B cell (primary cell): ENCODE results near the gene ZNF775. TPM values are rescaled to one million over a fixed set of nuclear protein-coding genes. Genes with fewer than 3 reads are reported as not detected.
A peak's percentile ranks its signal among the peaks of the same experiment; 100 is the strongest.

ENCODE experiments used
- ATAC-seq: fragments of 200-7000 bp; cut with Tn5 transposase; one replicate; pipeline ENCODE4 v1.10.0; 2021; ENCODE audit warnings: low read depth, mild to moderate bottlenecking, moderate number of reproducible peaks, moderate library complexity
- CTCF ChIA-PET: fragments of 350-600 bp; sonication (Branson Sonifier 250); formaldehyde crosslinking; loops from one replicate; lab custom pipeline; 2021; ENCODE audit warnings: antibody characterized with exemption, inconsistent platforms; lab: Charles Lee
- POLR2A ChIA-PET: fragments of 350-600 bp; sonication (Branson Sonifier 250); formaldehyde crosslinking; loops from one replicate; lab custom pipeline; 2021; ENCODE audit warnings: antibody characterized with exemption; lab: Charles Lee
- DNase-seq: peaks from one replicate; pipeline ENCODE4 v3.0.0; 2013
- H2AFZ ChIP-seq: 2 replicates; pipeline ENCODE4 v1.6.1; 2012; ENCODE audit warnings: mild to moderate bottlenecking, low read depth, low read length; ENCODE audit not compliant: insufficient read depth, poor library complexity, severe bottlenecking
- H3K27ac ChIP-seq, 2 donors: 1 replicate in 1 of 2; 2 replicates in 1 of 2; pipeline ENCODE4 v1.5.1; 2012 to 2013; ENCODE audit warnings: low read length in 2 of 2, mild to moderate bottlenecking in 2 of 2, moderate library complexity in 1 of 2
- H3K27me3 ChIP-seq, 4 experiments: fragments of 200-600 bp in 1 of 4; sonication (generic) in 1 of 4; replicated peaks in 1 of 4; 1 replicate in 2 of 4; 2 replicates in 2 of 4; pipeline versions ENCODE4 v1.6.1 to v1.7.0; 2013 to 2016; ENCODE audit warnings: low read length in 3 of 4, mild to moderate bottlenecking in 2 of 4, mixed read lengths in 1 of 4, moderate library complexity in 1 of 4; ENCODE audit not compliant: insufficient read depth in 4 of 4, control insufficient read depth in 3 of 4; ENCODE audit errors: control extremely low read depth in 1 of 4
- H3K36me3 ChIP-seq, 2 experiments: replicated peaks in 1 of 2; 1 replicate in 1 of 2; 2 replicates in 1 of 2; pipeline versions ENCODE4 v1.6.1 to v1.7.1; 2013; ENCODE audit warnings: low read length in 1 of 2; ENCODE audit not compliant: insufficient read depth in 2 of 2, control insufficient read depth in 1 of 2; ENCODE audit errors: control extremely low read depth in 1 of 2, extremely low read depth in 1 of 2
- H3K4me1 ChIP-seq, 2 donors: fragments of 200-600 bp in 1 of 2; sonication (generic) in 1 of 2; 1 replicate in 1 of 2; 2 replicates in 1 of 2; pipeline versions ENCODE4 v1.5.1 to v1.6.1; 2013 to 2017; ENCODE audit warnings: low read length in 2 of 2; ENCODE audit not compliant: control insufficient read depth in 2 of 2, insufficient read depth in 2 of 2
- H3K4me2 ChIP-seq: replicated peaks from 2 replicates; pipeline ENCODE3; 2012; ENCODE audit warnings: mild to moderate bottlenecking, low read depth, low read length; ENCODE audit not compliant: poor library complexity, severe bottlenecking
- H3K4me3 ChIP-seq, 5 experiments: fragments of 200-600 bp in 1 of 5; sonication (generic) in 1 of 5; 1 replicate in 3 of 5; 2 replicates in 2 of 5; pipeline versions ENCODE4 v1.5.1 to v1.7.0; 2011 to 2016; ENCODE audit warnings: low read length in 4 of 5, mild to moderate bottlenecking in 4 of 5, low read depth in 2 of 5, control low read depth in 1 of 5, moderate library complexity in 1 of 5; ENCODE audit not compliant: insufficient read depth in 1 of 5; ENCODE audit errors: control extremely low read depth in 1 of 5, extremely low read depth in 1 of 5
- H3K79me2 ChIP-seq: fragments of 200-600 bp; sonication (generic); one replicate; pipeline ENCODE4 v1.6.0; 2016; ENCODE audit warnings: low read length; ENCODE audit not compliant: control insufficient read depth, insufficient read depth
- H3K9ac ChIP-seq: fragments of 200-600 bp; sonication (generic); 2 replicates; pipeline ENCODE4 v1.6.1; 2017; ENCODE audit warnings: mild to moderate bottlenecking, low read length, moderate library complexity
- H3K9me3 ChIP-seq, 3 donors: one replicate each; pipeline versions ENCODE4 v1.6.1 to v1.7.1; 2013; ENCODE audit warnings: low read length in 2 of 3; ENCODE audit not compliant: control insufficient read depth in 2 of 3, insufficient read depth in 1 of 3; ENCODE audit errors: control extremely low read depth in 1 of 3
- H4K20me1 ChIP-seq: 2 replicates; pipeline ENCODE4 v1.6.0; 2012; ENCODE audit warnings: mild to moderate bottlenecking, low read length; ENCODE audit not compliant: insufficient read depth, control insufficient read depth, poor library complexity, severe bottlenecking
- H3K27ac Mint-ChIP-seq: one replicate; pipeline ENCODE4 v1.8.0; 2021; ENCODE audit warnings: mixed read lengths
- H3K27me3 Mint-ChIP-seq: one replicate; pipeline ENCODE4 v1.8.0; 2021; ENCODE audit warnings: mixed read lengths
- H3K4me1 Mint-ChIP-seq: one replicate; pipeline ENCODE4 v1.8.0; 2021; ENCODE audit warnings: mixed read lengths
- H3K4me3 Mint-ChIP-seq: one replicate; pipeline ENCODE4 v1.8.0; 2021; ENCODE audit warnings: mixed read lengths
- H3K9me3 Mint-ChIP-seq: one replicate; pipeline ENCODE4 v1.8.0; 2022; ENCODE audit warnings: mixed read lengths; ENCODE audit not compliant: insufficient read depth
- EZH2 ChIP-seq: IDR thresholded peaks from 2 replicates; pipeline ENCODE4 v1.6.1; 2012; ENCODE audit warnings: borderline replicate concordance, low read depth, mild to moderate bottlenecking, moderate library complexity, low read length; ENCODE audit not compliant: insufficient read depth, poor library complexity, severe bottlenecking
- WGBS: methylation state at CpG from one replicate; pipeline ENCODE4 v1.1.5; 2013; ENCODE audit warnings: missing lambda C conversion rate; ENCODE audit not compliant: insufficient coverage; 5-methylcytosine and 5-hydroxymethylcytosine counted together
- intact Hi-C: fragments of 100-400 bp; cut with micrococcal nuclease; formaldehyde crosslinking; loops from one replicate; pipeline ENCODE4 v1.10.0; 2022
- polyA plus RNA-seq: library from polyadenylated mRNA; depleted of rRNA; stranded (reverse); fragments of >200 nt; gene quantifications from 2 replicates; pipeline ENCODE4 v1.2.3, GENCODE V29; 2012
- total RNA-seq, 2 donors: library from RNA; stranded (reverse); fragments of 120-200 nt in 1 of 2; gene quantifications; 1 replicate in 1 of 2; 2 replicates in 1 of 2; pipeline versions ENCODE4 v1.2.3 to v1.2.4, GENCODE V29; 2013 to 2022
- TF ChIP-seq, protein P1 (sequence below): fragments of 200-600 bp; IDR thresholded peaks from one replicate; pipeline ENCODE4 v1.8.0; 2022; ENCODE audit warnings: antibody characterized with exemption, mild to moderate bottlenecking

The ZNF775 gene
- total and polyA plus RNA-seq, 2 donors (not counting 1 experiment from before 2014, with no cell fraction given), result 4.2 to 12.1 TPM

- no peaks in the 10 kb centered on the region for H3K9me3 Mint-ChIP-seq
- WGBS, result 82% methylated on average over 15 of the region's 15 CpGs
- no peak overlapping the region for H3K4me2 ChIP-seq
These were observed 21.8 kb downstream of the ZNF775 start for GRCh38 chr7:150400788-150401423.

GRCh38 chr7:150401424-150401790 is 22.3 kb downstream of the ZNF775 start:
- peaks cover 13% of the 10 kb centered on the region for H3K79me2 ChIP-seq
- ATAC-seq (no peak), DNase-seq (no peak)
- H3K4me3 ChIP-seq, result no peak overlapping the region
- ChIA-PET CTCF (interaction anchor here (1.5 kb wide), 2 partner anchors 20 to 45 kb away, joined by 5 read pairs; no protein-coding TSS in a partner anchor), POLR2A (interaction anchor here (1.1 kb wide), 1 partner anchor 28 kb away, joined by 3 read pairs; no protein-coding TSS in a partner anchor)
- H4K20me1 ChIP-seq, result no peaks in the 10 kb centered on the region
- intact Hi-C loops, result loop anchor here (10.0 kb wide), 1 partner anchor 977 kb away; no protein-coding TSS in a partner anchor
- no peaks in the 10 kb centered on the region for H3K27me3 Mint-ChIP-seq
- H3K4me1 ChIP-seq, result peaks cover 18 to 28% of the 10 kb centered on the region in 2 donors
- peak overlapping the region; percentile 27 for H3K27ac Mint-ChIP-seq
- H3K4me1 Mint-ChIP-seq, result peaks cover 40% of the 10 kb centered on the region
- no peak overlapping the region for H3K27ac ChIP-seq
- no peak overlapping the region for H3K9ac ChIP-seq
- no peak overlapping the region for H3K4me3 Mint-ChIP-seq
- H3K36me3 ChIP-seq, result peaks cover 0 to 6% of the 10 kb centered on the region in 2 experiments
- 100% methylated on average over 1 of the region's 1 CpG for WGBS
- no peak overlapping the region for H2AFZ ChIP-seq
- H3K9me3 Mint-ChIP-seq, result no peaks in the 10 kb centered on the region
- no peaks in the 10 kb centered on the region for H3K27me3 ChIP-seq
- no peaks in the 10 kb centered on the region for H3K9me3 ChIP-seq
- no peak overlapping the region for H3K4me2 ChIP-seq
- TF ChIP-seq, protein P1, sequence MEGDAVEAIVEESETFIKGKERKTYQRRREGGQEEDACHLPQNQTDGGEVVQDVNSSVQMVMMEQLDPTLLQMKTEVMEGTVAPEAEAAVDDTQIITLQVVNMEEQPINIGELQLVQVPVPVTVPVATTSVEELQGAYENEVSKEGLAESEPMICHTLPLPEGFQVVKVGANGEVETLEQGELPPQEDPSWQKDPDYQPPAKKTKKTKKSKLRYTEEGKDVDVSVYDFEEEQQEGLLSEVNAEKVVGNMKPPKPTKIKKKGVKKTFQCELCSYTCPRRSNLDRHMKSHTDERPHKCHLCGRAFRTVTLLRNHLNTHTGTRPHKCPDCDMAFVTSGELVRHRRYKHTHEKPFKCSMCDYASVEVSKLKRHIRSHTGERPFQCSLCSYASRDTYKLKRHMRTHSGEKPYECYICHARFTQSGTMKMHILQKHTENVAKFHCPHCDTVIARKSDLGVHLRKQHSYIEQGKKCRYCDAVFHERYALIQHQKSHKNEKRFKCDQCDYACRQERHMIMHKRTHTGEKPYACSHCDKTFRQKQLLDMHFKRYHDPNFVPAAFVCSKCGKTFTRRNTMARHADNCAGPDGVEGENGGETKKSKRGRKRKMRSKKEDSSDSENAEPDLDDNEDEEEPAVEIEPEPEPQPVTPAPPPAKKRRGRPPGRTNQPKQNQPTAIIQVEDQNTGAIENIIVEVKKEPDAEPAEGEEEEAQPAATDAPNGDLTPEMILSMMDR, result no peak
- no peak for TF ChIP-seq EZH2

More at GRCh38 chr7:150400788-150401423, 21.8 kb downstream of the ZNF775 start:
- intact Hi-C loops, result loop anchor here (10.0 kb wide), 1 partner anchor 976 kb away; no protein-coding TSS in a partner anchor
- H4K20me1 ChIP-seq, result no peaks in the 10 kb centered on the region
- H3K9me3 ChIP-seq, result no peaks in the 10 kb centered on the region
- H3K4me1 ChIP-seq, result peaks cover 14 to 23% of the 10 kb centered on the region in 2 donors
- ATAC-seq (no peak), DNase-seq (no peak)
- peaks cover 0 to 7% of the 10 kb centered on the region in 2 experiments for H3K36me3 ChIP-seq
- ChIA-PET CTCF (interaction anchor here (1.5 kb wide), 2 partner anchors 21 to 45 kb away, joined by 5 read pairs; no protein-coding TSS in a partner anchor), POLR2A (interaction anchor here (0.6 to 1.1 kb wide), 2 partner anchors 15 to 27 kb away, joined by 3 read pairs; no protein-coding TSS in a partner anchor)
- Mint-ChIP-seq H3K4me1 (peaks cover 35% of the 10 kb centered on the region), H3K27me3 (no peaks in the 10 kb centered on the region), H3K27ac (peak overlapping the region; percentile 27), H3K4me3 (no peak overlapping the region)
- H3K9ac ChIP-seq, result no peak overlapping the region
- no peak overlapping the region for H3K4me3 ChIP-seq
- no peak for TF ChIP-seq EZH2
- TF ChIP-seq, protein P1, result no peak
- H2AFZ ChIP-seq, result no peak overlapping the region
- H3K79me2 ChIP-seq, result peaks cover 16% of the 10 kb centered on the region
- H3K27ac ChIP-seq, result no peak overlapping the region
- H3K27me3 ChIP-seq, result no peaks in the 10 kb centered on the region
